CD4-positive, alpha-beta T cell (primary cell): ENCODE data around the gene CPNE8. TPM values are rescaled to one million over a fixed set of nuclear protein-coding genes. Genes with fewer than 3 reads are reported as not detected.

Experiments used
- ATAC-seq: fragments of 200-7000 bp; cut with Tn5 transposase; one replicate; pipeline ENCODE4 v1.10.0; 2022; ENCODE audit warnings: mild to moderate bottlenecking; ENCODE audit not compliant: poor library complexity
- CTCF ChIA-PET: fragments of 350-600 bp; sonication (Branson Sonifier 250); formaldehyde crosslinking; loops from one replicate; lab custom pipeline; 2021; ENCODE audit warnings: antibody characterized with exemption, inconsistent platforms; lab: Charles Lee
- POLR2A ChIA-PET: fragments of 350-600 bp; sonication (Branson Sonifier 250); formaldehyde crosslinking; loops from one replicate; lab custom pipeline; 2021; ENCODE audit warnings: antibody characterized with exemption, inconsistent platforms; lab: Charles Lee
- DNase-seq, 14 experiments: peaks; one replicate each; pipeline ENCODE4 v3.0.0-alpha.2; 2013 to 2020; ENCODE audit warnings: mixed read lengths in 2 of 14
- H3K27ac ChIP-seq, 2 donors: one replicate each; pipeline versions ENCODE4 v1.5.1 to v1.7.0; 2013; ENCODE audit warnings: low read length in 2 of 2, low read depth in 1 of 2, mild to moderate bottlenecking in 1 of 2
- H3K27me3 ChIP-seq, 2 experiments: 1 replicate in 1 of 2; 2 replicates in 1 of 2; pipeline versions ENCODE4 v1.6.1 to v1.7.0; 2013; ENCODE audit warnings: low read length in 2 of 2, control low read depth in 1 of 2, mild to moderate bottlenecking in 1 of 2, moderate library complexity in 1 of 2; ENCODE audit not compliant: insufficient read depth in 2 of 2, control insufficient read depth in 1 of 2
- H3K36me3 ChIP-seq: one replicate; pipeline ENCODE4 v1.6.1; 2013; ENCODE audit warnings: low read length, control low read depth; ENCODE audit not compliant: insufficient read depth
- H3K4me1 ChIP-seq: one replicate; pipeline ENCODE4 v1.6.1; 2013; ENCODE audit warnings: low read length, control low read depth; ENCODE audit not compliant: insufficient read depth
- H3K4me3 ChIP-seq: one replicate; pipeline ENCODE4 v1.5.1; 2013; ENCODE audit warnings: mild to moderate bottlenecking, low read length, moderate library complexity
- H3K9me3 ChIP-seq, 2 experiments: 1 replicate in 1 of 2; 2 replicates in 1 of 2; pipeline versions ENCODE4 v1.6.1 to v1.7.0; 2013; ENCODE audit warnings: low read length in 2 of 2, mild to moderate bottlenecking in 2 of 2, control low read depth in 1 of 2, moderate library complexity in 1 of 2; ENCODE audit not compliant: control insufficient read depth in 1 of 2, insufficient read depth in 1 of 2
- H3K27ac Mint-ChIP-seq: one replicate; pipeline ENCODE4 v1.8.0; 2020; ENCODE audit warnings: mixed read lengths
- H3K27me3 Mint-ChIP-seq: one replicate; pipeline ENCODE4 v1.8.0; 2021; ENCODE audit warnings: mixed read lengths
- H3K36me3 Mint-ChIP-seq: one replicate; pipeline ENCODE4 v1.8.0; 2021; ENCODE audit warnings: low read depth, mixed read lengths
- H3K4me1 Mint-ChIP-seq: one replicate; pipeline ENCODE4 v1.8.0; 2021; ENCODE audit warnings: low read depth, mixed read lengths
- H3K4me3 Mint-ChIP-seq: one replicate; pipeline ENCODE4 v1.8.0; 2020; ENCODE audit warnings: mild to moderate bottlenecking, mixed read lengths
- H3K9me3 Mint-ChIP-seq: one replicate; pipeline ENCODE4 v1.8.0; 2020; ENCODE audit warnings: mixed read lengths
- intact Hi-C, 2 experiments: fragments of 100-400 bp; cut with DNase I in 1 of 2; cut with micrococcal nuclease in 1 of 2; formaldehyde crosslinking; loops; one replicate each; pipeline versions ENCODE4 v1.15.1 to v1.9.0; 2023 to 2025; cut with DNase I, micrococcal nuclease
- total RNA-seq, 174 experiments: library from RNA in 2 of 174; stranded (reverse) in 2 of 174; gene quantifications; one replicate each; pipeline ENCODE4 v1.2.3 and lab custom pipeline; 2021 to 2026
- TF ChIP-seq, protein P1 (sequence below): fragments of 200-600 bp; IDR thresholded peaks from one replicate; pipeline ENCODE4 v1.8.0; 2022; ENCODE audit warnings: antibody characterized with exemption, mild to moderate bottlenecking

The CPNE8 gene
- total RNA-seq, 2 experiments from 2014 or later: 2.7 to 3.6 TPM

DNA sequence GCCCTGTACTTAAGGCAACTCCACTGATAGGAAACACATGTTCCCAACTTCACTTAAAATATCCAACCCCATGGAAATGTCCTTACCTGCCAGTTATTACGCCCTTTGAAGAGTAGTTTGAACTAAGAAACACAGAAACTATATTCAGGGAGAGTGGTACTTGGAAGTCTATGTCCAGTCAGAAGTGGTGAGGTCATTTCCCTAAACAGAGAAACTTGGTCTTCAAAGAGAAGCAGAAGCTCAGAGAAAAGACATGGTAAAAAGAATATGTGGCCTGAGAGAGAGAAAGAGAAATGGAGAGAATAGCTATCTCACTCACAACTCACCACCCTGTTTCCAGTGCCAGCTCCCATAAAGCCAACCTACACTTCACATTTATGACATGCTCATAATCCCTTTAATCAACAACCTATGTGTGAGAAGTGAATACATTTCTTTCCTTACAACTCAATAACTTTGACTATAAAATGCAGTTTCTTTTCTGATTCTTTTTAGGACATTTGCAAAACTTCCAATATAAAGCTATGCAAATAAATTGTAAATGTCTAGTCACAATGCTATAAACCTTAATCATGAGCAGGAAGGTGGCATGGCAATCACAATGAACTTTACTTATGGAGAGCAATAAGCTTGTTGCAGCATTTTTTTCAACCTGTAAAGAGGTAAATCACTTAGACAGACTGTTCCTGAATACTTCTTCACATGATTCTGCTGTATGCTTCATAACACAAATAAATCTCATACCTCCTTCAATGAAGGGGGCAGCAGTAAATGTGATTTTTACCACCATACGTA lies 67.1 kb downstream of the CPNE8 start:
- Histone ChIP-seq H3K9me3 (no peaks in the 10 kb centered on the region), H3K36me3 (no peaks in the 10 kb centered on the region), H3K4me3 (no peak overlapping the region), H3K4me1 (no peaks in the 10 kb centered on the region), H3K27ac (no peak overlapping the region), H3K27me3 (no peaks in the 10 kb centered on the region)
- no peaks in the 10 kb centered on the region for H3K4me1 Mint-ChIP-seq
- CTCF ChIA-PET: no interaction called here
- H3K27ac Mint-ChIP-seq: no peak overlapping the region
- no peaks in the 10 kb centered on the region for H3K9me3 Mint-ChIP-seq
- DNase-seq (no peak), ATAC-seq (no peak)
- TF ChIP-seq, protein P1, sequence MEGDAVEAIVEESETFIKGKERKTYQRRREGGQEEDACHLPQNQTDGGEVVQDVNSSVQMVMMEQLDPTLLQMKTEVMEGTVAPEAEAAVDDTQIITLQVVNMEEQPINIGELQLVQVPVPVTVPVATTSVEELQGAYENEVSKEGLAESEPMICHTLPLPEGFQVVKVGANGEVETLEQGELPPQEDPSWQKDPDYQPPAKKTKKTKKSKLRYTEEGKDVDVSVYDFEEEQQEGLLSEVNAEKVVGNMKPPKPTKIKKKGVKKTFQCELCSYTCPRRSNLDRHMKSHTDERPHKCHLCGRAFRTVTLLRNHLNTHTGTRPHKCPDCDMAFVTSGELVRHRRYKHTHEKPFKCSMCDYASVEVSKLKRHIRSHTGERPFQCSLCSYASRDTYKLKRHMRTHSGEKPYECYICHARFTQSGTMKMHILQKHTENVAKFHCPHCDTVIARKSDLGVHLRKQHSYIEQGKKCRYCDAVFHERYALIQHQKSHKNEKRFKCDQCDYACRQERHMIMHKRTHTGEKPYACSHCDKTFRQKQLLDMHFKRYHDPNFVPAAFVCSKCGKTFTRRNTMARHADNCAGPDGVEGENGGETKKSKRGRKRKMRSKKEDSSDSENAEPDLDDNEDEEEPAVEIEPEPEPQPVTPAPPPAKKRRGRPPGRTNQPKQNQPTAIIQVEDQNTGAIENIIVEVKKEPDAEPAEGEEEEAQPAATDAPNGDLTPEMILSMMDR: no peak
- no peaks in the 10 kb centered on the region for H3K27me3 Mint-ChIP-seq
- no peak overlapping the region for H3K4me3 Mint-ChIP-seq
- POLR2A ChIA-PET: no interaction called here
- no peaks in the 10 kb centered on the region for H3K36me3 Mint-ChIP-seq
- intact Hi-C loops: no loop called here

DNA sequence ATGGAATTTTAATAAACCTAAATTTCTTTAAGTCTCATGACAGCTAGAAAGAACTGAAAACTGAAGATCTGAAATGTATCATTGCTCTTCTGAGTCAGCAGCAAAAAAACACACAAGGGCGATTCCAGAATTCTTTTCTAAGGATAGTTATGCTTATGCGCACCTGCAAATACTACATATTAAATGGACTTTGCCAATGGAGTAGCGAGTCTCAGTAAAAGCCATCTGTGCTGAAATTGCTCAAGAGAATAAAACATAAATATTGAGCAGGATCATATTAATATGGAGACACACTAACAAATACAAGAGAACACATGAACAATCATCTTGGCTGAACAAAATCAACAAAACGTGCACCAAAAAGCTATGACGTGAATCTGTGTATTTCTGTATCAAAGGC lies 73.7 kb downstream of the CPNE8 start:
- POLR2A ChIA-PET: no interaction called here
- H3K9me3 ChIP-seq: peaks cover 0 to 4% of the 10 kb centered on the region in 2 experiments
- no peak for ATAC-seq
- CTCF ChIA-PET: no interaction called here
- H3K36me3 Mint-ChIP-seq: no peaks in the 10 kb centered on the region
- intact Hi-C loops: no loop called here
- no peak for DNase-seq
- H3K9me3 Mint-ChIP-seq: peaks cover 2% of the 10 kb centered on the region
- H3K4me3 ChIP-seq: no peak overlapping the region
- no peaks in the 10 kb centered on the region for H3K36me3 ChIP-seq
- H3K27me3 Mint-ChIP-seq: no peaks in the 10 kb centered on the region
- H3K27me3 ChIP-seq: no peaks in the 10 kb centered on the region
- H3K27ac Mint-ChIP-seq: no peak overlapping the region
- no peaks in the 10 kb centered on the region for H3K4me1 Mint-ChIP-seq
- H3K4me3 Mint-ChIP-seq: no peak overlapping the region
- TF ChIP-seq, protein P1: no peak
- H3K27ac ChIP-seq: no peak overlapping the region
- H3K4me1 ChIP-seq: no peaks in the 10 kb centered on the region

DNA sequence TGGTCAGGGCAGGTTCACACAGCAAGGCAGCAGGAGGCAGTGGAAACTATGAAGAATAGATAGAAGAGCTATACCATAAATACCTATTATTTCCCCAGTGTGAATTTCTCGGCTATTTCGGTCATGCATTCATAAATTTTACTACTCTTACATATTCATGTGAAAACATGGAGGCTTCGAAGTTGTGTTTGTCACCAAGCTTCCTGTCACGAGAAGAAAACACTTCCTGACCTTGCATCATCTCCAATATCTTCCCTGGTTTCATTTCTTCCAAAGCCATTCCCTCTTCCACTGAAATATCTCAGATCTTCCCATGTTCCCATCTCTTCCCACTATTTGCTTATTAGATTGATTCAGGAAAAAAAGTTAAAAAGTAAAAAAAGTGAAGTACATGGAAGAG lies 80.4 kb downstream of the CPNE8 start:
- DNase-seq (no peak), ATAC-seq (no peak)
- H3K36me3 ChIP-seq: no peaks in the 10 kb centered on the region
- intact Hi-C loops: no loop called here
- no peaks in the 10 kb centered on the region for H3K27me3 ChIP-seq
- no peak overlapping the region for H3K27ac ChIP-seq
- no peak overlapping the region for H3K4me3 Mint-ChIP-seq
- H3K4me1 ChIP-seq: no peaks in the 10 kb centered on the region
- no peak overlapping the region for H3K4me3 ChIP-seq
- TF ChIP-seq, protein P1: no peak
- ChIA-PET POLR2A (no interaction called here), CTCF (no interaction called here)
- no peaks in the 10 kb centered on the region for H3K9me3 Mint-ChIP-seq
- H3K27ac Mint-ChIP-seq: no peak overlapping the region
- no peaks in the 10 kb centered on the region for H3K9me3 ChIP-seq
- H3K36me3 Mint-ChIP-seq: no peaks in the 10 kb centered on the region
- H3K27me3 Mint-ChIP-seq: no peaks in the 10 kb centered on the region
- no peaks in the 10 kb centered on the region for H3K4me1 Mint-ChIP-seq
